ENCODE results near the gene ARL8A. TPM values are rescaled to one million over a fixed set of nuclear protein-coding genes. Genes with fewer than 3 reads are reported as not detected.

The ARL8A gene
- total RNA-seq, 1 experiment from 2014 or later = 45.6 TPM

- no peak for DNase-seq (ENCODE audit: low read depth, low spot score)
- no peaks in the 10 kb centered on the region for H3K9me2 ChIP-seq (ENCODE audit: insufficient read depth)
- H3K79me2 ChIP-seq (ENCODE audit: insufficient read depth, low read length) = no peaks in the 10 kb centered on the region
- no peak overlapping the region for H3K4me2 ChIP-seq (ENCODE audit: low read length)
- no peaks in the 10 kb centered on the region for H3K27me3 ChIP-seq (ENCODE audit: insufficient read depth, low read length)
- POLR2A ChIA-PET = interaction anchor here (0.5 to 5.0 kb wide), 2 partner anchors 10 to 94 kb away, joined by 3 to 72 read pairs; partner anchors contain the start of gene ELF3
- peaks cover 54 to 67% of the 10 kb centered on the region in 2 experiments for H3K4me1 ChIP-seq (ENCODE audit: control insufficient read depth in 1 of 2, insufficient read depth in 2 of 2, low read length in 2 of 2)
- TF ChIP-seq ATF3 (IDR thresholded peaks at IDR 0.05) (no peak), FOSL1 (IDR thresholded peaks at IDR 0.05; ENCODE audit: low read depth) (no peak)
- RAD21 ChIA-PET (ENCODE audit: low non-redundant PET in 1 of 2, low total read pairs in 2 of 2, uncharacterized antibody in 2 of 2, unreplicated experiment in 2 of 2) = no interaction called here
- intact Hi-C loops (cut with micrococcal nuclease) = no loop called here
- H3K27ac ChIP-seq (ENCODE audit: low read depth, low read length) = no peak overlapping the region
- no peaks in the 10 kb centered on the region for H4K20me1 ChIP-seq (ENCODE audit: insufficient read depth)
- H3K9ac ChIP-seq (ENCODE audit: low read length) = no peak overlapping the region
- BruUV-seq (replicated peaks) = no TSS peak
- ATAC-seq = no peak
- H3K36me3 ChIP-seq (ENCODE audit: control insufficient read depth in 1 of 2, insufficient read depth in 2 of 2, low read length in 2 of 2) = no peaks in the 10 kb centered on the region
- CTCF ChIA-PET = no interaction called here
- H3K4me3 ChIP-seq (replicated peaks in 1 of 2; ENCODE audit: low read depth in 1 of 2, low read length in 2 of 2) = no peak overlapping the region
- H3K9me3 ChIP-seq (ENCODE audit: control insufficient read depth in 1 of 2, insufficient read depth in 1 of 2, low read depth in 1 of 2, low read length in 2 of 2) = no peaks in the 10 kb centered on the region
- no peak overlapping the region for H2AFZ ChIP-seq (ENCODE audit: low read depth, low read length, poor library complexity, severe bottlenecking)
These were observed 40.5 kb downstream of the ARL8A start for GRCh38 chr1:202104073-202104472.

- no peaks in the 10 kb centered on the region for H3K79me2 ChIP-seq (ENCODE audit: insufficient read depth, low read length)
- H3K4me1 ChIP-seq (ENCODE audit: control insufficient read depth in 1 of 2, insufficient read depth in 2 of 2, low read length in 2 of 2) = peaks cover 26 to 38% of the 10 kb centered on the region in 2 experiments
- TF ChIP-seq CTCF (IDR thresholded peaks at IDR 0.05 in 2 of 3, conservative IDR thresholded peaks at IDR 0.05 in 1 of 3; ENCODE audit: borderline replicate concordance in 1 of 3, insufficient read depth in 1 of 3, low read depth in 2 of 3, low read length in 2 of 3) (peak in 2 of 3 experiments; percentile 12 to 17; a peak in 1 of 6 replicates), FOSL1 (IDR thresholded peaks at IDR 0.05; ENCODE audit: low read depth) (no peak)
- no peak overlapping the region for H3K27ac ChIP-seq (ENCODE audit: low read depth, low read length)
- peak overlapping the region; percentile 57 for H2AFZ ChIP-seq (ENCODE audit: low read depth, low read length, poor library complexity, severe bottlenecking)
- no peak overlapping the region for H3K4me3 ChIP-seq (replicated peaks in 1 of 2; ENCODE audit: low read depth in 1 of 2, low read length in 2 of 2)
- CTCF ChIA-PET = interaction anchor here (1.0 to 1.7 kb wide), 3 partner anchors 10 to 96 kb away, joined by 3 to 4 read pairs (median 3); no protein-coding TSS in a partner anchor
- POLR2A ChIA-PET = interaction anchor here (2.6 kb wide), 1 partner anchor 91 kb away, joined by 13 read pairs; the partner anchor contains the start of gene ELF3
- no peaks in the 10 kb centered on the region for H3K9me3 ChIP-seq (ENCODE audit: control insufficient read depth in 1 of 2, insufficient read depth in 1 of 2, low read depth in 1 of 2, low read length in 2 of 2)
- H3K9me2 ChIP-seq (ENCODE audit: insufficient read depth) = no peaks in the 10 kb centered on the region
- no peaks in the 10 kb centered on the region for H3K27me3 ChIP-seq (ENCODE audit: insufficient read depth, low read length)
- no peaks in the 10 kb centered on the region for H3K36me3 ChIP-seq (ENCODE audit: control insufficient read depth in 1 of 2, insufficient read depth in 2 of 2, low read length in 2 of 2)
- no peaks in the 10 kb centered on the region for H4K20me1 ChIP-seq (ENCODE audit: insufficient read depth)
- 0 out of 2 replicates have a peak overlapping the region, but pooled peaks have one; percentile 0 for H3K4me2 ChIP-seq (ENCODE audit: low read length)
- no TSS peak for BruUV-seq (replicated peaks)
- H3K9ac ChIP-seq (ENCODE audit: low read length) = no peak overlapping the region
- ATAC-seq = peak; percentile 45
- RAD21 ChIA-PET (ENCODE audit: low non-redundant PET in 1 of 2, low total read pairs in 2 of 2, uncharacterized antibody in 2 of 2, unreplicated experiment in 2 of 2) = no interaction called here
- DNase-seq (ENCODE audit: low read depth, low spot score) = no peak
- intact Hi-C loops (cut with micrococcal nuclease) = no loop called here
These were observed 43.4 kb downstream of the ARL8A start for GRCh38 chr1:202101184-202101583.
